ENCODE data around the gene PALD1. TPM values are rescaled to one million over a fixed set of nuclear protein-coding genes. Genes with fewer than 3 reads are reported as not detected.

PALD1 gene
- total and polyA plus RNA-seq, 2 experiments from 2014 or later, result 5.7 to 19.1 TPM

DNA sequence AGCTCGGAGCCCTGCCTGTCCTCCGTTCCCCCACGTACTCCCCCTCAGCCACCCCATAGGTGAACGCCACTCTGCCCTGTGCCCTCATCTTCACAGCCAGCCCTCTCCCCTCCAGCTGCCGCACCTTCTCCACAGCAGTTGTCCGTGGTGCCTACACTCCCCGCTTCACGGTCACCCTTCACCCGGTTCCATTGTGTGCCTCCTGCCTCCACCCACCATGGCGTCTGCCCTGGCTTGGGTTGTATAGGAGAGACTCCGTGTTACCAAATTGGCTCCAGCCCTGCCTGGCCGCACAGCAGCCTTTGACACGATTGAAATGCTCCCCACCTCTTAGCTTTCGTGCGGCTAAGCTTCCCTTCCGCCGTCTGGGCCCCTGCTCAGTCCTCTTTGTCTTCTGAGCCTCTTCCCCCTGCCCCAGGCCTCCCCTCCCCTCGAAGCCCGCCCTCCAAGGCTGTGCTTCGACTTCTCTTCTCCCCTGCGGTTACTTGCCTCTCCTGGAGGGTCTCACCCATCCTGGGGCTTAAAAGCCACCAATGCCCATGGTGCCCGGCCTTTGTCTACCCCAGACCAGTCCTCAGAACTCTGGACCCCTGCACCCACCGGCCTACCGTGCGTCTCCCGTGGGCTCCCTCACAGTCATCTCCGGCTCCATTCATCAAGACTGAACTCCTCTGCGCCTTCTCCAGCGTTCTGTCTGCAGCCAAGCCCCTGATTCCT lies 18.6 kb upstream of the PALD1 start:
- Histone ChIP-seq H3K9me3 (ENCODE audit: low read depth) (no peaks in the 10 kb centered on the region), H3K4me3 (no peak overlapping the region), H3K36me3 (no peaks in the 10 kb centered on the region), H3K27me3 (peaks cover 53% of the 10 kb centered on the region), H3K27ac (no peak overlapping the region), H3K4me1 (ENCODE audit: low read depth) (peaks cover 5% of the 10 kb centered on the region)
- no peak for DNase-seq (ENCODE audit: low read depth in 1 of 2, low spot score in 1 of 2)
- TF ChIP-seq, protein P1, sequence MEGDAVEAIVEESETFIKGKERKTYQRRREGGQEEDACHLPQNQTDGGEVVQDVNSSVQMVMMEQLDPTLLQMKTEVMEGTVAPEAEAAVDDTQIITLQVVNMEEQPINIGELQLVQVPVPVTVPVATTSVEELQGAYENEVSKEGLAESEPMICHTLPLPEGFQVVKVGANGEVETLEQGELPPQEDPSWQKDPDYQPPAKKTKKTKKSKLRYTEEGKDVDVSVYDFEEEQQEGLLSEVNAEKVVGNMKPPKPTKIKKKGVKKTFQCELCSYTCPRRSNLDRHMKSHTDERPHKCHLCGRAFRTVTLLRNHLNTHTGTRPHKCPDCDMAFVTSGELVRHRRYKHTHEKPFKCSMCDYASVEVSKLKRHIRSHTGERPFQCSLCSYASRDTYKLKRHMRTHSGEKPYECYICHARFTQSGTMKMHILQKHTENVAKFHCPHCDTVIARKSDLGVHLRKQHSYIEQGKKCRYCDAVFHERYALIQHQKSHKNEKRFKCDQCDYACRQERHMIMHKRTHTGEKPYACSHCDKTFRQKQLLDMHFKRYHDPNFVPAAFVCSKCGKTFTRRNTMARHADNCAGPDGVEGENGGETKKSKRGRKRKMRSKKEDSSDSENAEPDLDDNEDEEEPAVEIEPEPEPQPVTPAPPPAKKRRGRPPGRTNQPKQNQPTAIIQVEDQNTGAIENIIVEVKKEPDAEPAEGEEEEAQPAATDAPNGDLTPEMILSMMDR (IDR thresholded peaks at IDR 0.05; ENCODE audit: low read depth, low read length), result no peak

DNA sequence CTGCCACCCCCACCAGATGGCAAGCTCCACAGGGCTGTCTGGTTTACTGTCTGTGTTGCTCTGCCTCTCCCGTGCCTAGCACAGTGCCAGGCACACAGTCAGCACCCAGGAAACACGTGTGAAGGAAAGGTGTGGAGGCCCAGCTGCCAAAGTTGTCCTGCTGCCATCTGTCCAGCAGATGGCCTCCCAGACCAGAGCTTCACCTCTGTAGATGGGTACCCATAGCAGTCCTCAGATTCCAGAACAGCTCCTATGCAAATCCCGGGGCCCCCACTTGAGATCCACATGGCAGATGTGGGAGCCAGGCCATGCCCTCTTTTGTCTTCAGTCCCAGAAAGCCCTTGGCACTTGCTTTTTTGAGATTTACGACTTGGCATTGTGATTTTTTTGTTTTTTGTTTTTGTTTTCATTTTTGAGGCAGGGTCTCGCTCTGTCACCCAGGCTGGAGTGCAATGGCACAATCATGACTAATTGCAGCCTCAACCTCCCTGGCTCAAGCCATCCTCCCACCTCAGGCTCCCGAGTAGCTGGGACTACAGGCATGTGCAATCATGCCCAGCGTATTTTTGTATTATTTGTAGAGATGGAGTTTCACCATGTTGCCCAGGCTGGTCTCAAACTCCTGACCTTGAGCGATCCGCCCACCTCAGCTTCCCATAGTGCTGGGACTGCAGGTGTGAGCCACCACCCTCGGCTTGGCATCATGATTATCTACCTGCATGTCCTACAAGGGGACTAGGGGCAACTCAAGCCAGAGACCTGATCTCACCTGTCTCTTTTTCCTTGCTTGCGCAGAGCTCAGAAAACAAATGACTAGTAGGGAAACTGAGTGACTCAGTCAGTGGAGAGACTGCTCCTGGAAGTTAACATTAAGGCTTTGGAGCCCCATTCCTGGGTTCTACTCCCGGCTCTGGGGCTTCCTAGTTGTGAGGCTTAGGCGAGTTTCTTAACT lies 16.9 kb upstream of the PALD1 start:
- DNase-seq (ENCODE audit: low read depth in 1 of 2, low spot score in 1 of 2), result peak; percentile 63 to 73
- Histone ChIP-seq H3K9me3 (ENCODE audit: low read depth) (no peaks in the 10 kb centered on the region), H3K36me3 (no peaks in the 10 kb centered on the region), H3K27me3 (peaks cover 35% of the 10 kb centered on the region), H3K4me1 (ENCODE audit: low read depth) (peaks cover 5% of the 10 kb centered on the region), H3K4me3 (no peak overlapping the region), H3K27ac (no peak overlapping the region)
- TF ChIP-seq, protein P1 (IDR thresholded peaks at IDR 0.05; ENCODE audit: low read depth, low read length), result peak; percentile 92

GRCh38 chr10:70462349-70462984 lies 16.1 kb upstream of the PALD1 start:
- no peak for DNase-seq (ENCODE audit: low read depth in 1 of 2, low spot score in 1 of 2)
- no peaks in the 10 kb centered on the region for H3K36me3 ChIP-seq
- H3K9me3 ChIP-seq (ENCODE audit: low read depth), result no peaks in the 10 kb centered on the region
- TF ChIP-seq, protein P1 (IDR thresholded peaks at IDR 0.05; ENCODE audit: low read depth, low read length), result no peak
- peaks cover 28% of the 10 kb centered on the region for H3K27me3 ChIP-seq
- H3K4me1 ChIP-seq (ENCODE audit: low read depth), result peaks cover 5% of the 10 kb centered on the region
- H3K27ac ChIP-seq, result no peak overlapping the region
- no peak overlapping the region for H3K4me3 ChIP-seq

DNA sequence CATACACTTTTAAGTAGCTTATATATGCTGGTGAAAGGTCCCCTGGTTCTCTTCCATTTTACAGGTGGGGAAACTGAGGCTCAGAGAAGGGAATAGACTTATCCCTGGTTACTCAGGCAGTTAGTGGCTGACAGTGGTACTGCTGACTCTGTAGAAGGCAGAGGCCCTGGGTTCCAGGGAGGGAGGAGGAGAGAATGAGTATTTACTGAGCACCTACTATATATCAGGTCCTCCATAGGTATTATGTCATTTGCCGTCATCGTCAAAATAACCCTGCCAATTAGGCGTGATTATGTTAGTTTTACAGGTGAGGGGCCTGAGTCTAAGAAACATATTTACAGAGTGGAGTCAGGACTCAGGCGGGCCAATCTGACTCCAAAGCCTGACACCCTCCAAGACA lies 13.3 kb upstream of the PALD1 start:
- DNase-seq (ENCODE audit: low read depth in 1 of 2, low spot score in 1 of 2), result no peak
- TF ChIP-seq, protein P1 (IDR thresholded peaks at IDR 0.05; ENCODE audit: low read depth, low read length), result no peak
- Histone ChIP-seq H3K36me3 (no peaks in the 10 kb centered on the region), H3K9me3 (ENCODE audit: low read depth) (no peaks in the 10 kb centered on the region), H3K27ac (no peak overlapping the region), H3K4me1 (ENCODE audit: low read depth) (peaks cover 8% of the 10 kb centered on the region), H3K4me3 (no peak overlapping the region), H3K27me3 (no peaks in the 10 kb centered on the region)

- no peaks in the 10 kb centered on the region for H3K27me3 ChIP-seq
- no peaks in the 10 kb centered on the region for H3K9me3 ChIP-seq (ENCODE audit: low read depth)
- H3K4me3 ChIP-seq, result no peak overlapping the region
- DNase-seq (ENCODE audit: low read depth in 1 of 2, low spot score in 1 of 2), result no peak
- no peaks in the 10 kb centered on the region for H3K36me3 ChIP-seq
- peaks cover 8% of the 10 kb centered on the region for H3K4me1 ChIP-seq (ENCODE audit: low read depth)
- H3K27ac ChIP-seq, result no peak overlapping the region
- TF ChIP-seq, protein P1 (IDR thresholded peaks at IDR 0.05; ENCODE audit: low read depth, low read length), result no peak
Measured at GRCh38 chr10:70465832-70466231, 12.7 kb upstream of the PALD1 start.
